Breast epithelium (tissue), 3 donors: Measurements from ENCODE around the gene FAS.

Experiments used
- POLR2A ChIP-seq: fragments of 450-650 bp; IDR thresholded peaks from one replicate; pipeline ENCODE4 v1.6.1; 2016; ENCODE audit warnings: antibody characterized with exemption, mild to moderate bottlenecking, moderate library complexity
- POLR2AphosphoS5 ChIP-seq, 3 donors: sonication (generic); formaldehyde crosslinking; IDR thresholded peaks; one replicate each; pipeline ENCODE4 v1.6.1; 2017; ENCODE audit warnings: antibody characterized with exemption in 3 of 3
- TF ChIP-seq, protein P1 (sequence below), 3 donors: fragments of 450-650 bp; IDR thresholded peaks; one replicate each; pipeline ENCODE4 v1.5.1; 2016 to 2017; ENCODE audit warnings: antibody characterized with exemption in 3 of 3, mild to moderate bottlenecking in 3 of 3, moderate library complexity in 3 of 3

DNA sequence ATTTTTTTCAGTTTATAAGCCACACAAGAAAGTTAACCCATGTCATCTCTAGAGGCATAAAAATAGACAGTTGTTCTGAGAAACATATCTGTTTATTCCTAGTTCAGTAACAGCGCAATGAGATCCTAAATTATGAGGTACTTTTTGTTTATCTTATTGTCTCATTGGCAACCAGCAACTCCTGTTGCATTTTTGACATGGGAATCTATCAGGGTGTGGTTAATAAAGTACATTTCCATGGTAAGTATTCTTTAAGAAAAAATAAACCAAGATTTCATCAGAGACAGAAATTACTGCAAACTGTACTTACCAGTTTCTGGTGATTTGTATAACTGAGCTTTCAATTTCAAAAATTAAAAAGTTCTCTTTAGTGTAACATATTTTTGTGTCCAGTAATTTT is 9.0 kb downstream of the FAS start:
- TF ChIP-seq, protein P1, sequence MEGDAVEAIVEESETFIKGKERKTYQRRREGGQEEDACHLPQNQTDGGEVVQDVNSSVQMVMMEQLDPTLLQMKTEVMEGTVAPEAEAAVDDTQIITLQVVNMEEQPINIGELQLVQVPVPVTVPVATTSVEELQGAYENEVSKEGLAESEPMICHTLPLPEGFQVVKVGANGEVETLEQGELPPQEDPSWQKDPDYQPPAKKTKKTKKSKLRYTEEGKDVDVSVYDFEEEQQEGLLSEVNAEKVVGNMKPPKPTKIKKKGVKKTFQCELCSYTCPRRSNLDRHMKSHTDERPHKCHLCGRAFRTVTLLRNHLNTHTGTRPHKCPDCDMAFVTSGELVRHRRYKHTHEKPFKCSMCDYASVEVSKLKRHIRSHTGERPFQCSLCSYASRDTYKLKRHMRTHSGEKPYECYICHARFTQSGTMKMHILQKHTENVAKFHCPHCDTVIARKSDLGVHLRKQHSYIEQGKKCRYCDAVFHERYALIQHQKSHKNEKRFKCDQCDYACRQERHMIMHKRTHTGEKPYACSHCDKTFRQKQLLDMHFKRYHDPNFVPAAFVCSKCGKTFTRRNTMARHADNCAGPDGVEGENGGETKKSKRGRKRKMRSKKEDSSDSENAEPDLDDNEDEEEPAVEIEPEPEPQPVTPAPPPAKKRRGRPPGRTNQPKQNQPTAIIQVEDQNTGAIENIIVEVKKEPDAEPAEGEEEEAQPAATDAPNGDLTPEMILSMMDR (IDR thresholded peaks at IDR 0.05): no peak
- no peak for TF ChIP-seq POLR2A
- TF ChIP-seq POLR2AphosphoS5 (IDR thresholded peaks at IDR 0.05): no peak
